Panc1 (cell line): ENCODE data around the gene ENTPD6.
"Not testable (repeated sequence)": the region's sequence is repeated elsewhere in the genome, so short reads cannot be mapped to it uniquely, and the experiment has no call there.

ENCODE experiments used
- CTCF ChIP-seq: fragments of 450-650 bp; IDR thresholded peaks from 2 replicates; pipeline ENCODE4 v1.5.1; 2017; ENCODE audit warnings: mild to moderate bottlenecking
- POLR2AphosphoS5 ChIP-seq: IDR thresholded peaks from 2 replicates; pipeline ENCODE4 v1.6.1; 2012; ENCODE audit warnings: mild to moderate bottlenecking, low read depth, low read length, moderate library complexity
- REST ChIP-seq, 2 experiments: IDR thresholded peaks; 2 replicates each; pipeline ENCODE4 v1.6.1; 2011 to 2012; ENCODE audit warnings: low read depth in 2 of 2, control low read depth in 1 of 2, low read length in 1 of 2, mild to moderate bottlenecking in 1 of 2, moderate library complexity in 1 of 2; ENCODE audit not compliant: insufficient read depth in 1 of 2
- SIN3A ChIP-seq: IDR thresholded peaks from 2 replicates; pipeline ENCODE4 v1.6.1; 2012; ENCODE audit warnings: low read depth, mild to moderate bottlenecking, low read length, moderate library complexity, borderline replicate concordance; ENCODE audit not compliant: insufficient read depth
- TCF7L2 ChIP-seq: IDR thresholded peaks from 2 replicates; pipeline ENCODE4 v1.6.1; 2011; ENCODE audit warnings: mild to moderate bottlenecking, low read depth, low read length, inconsistent platforms

- TF ChIP-seq CTCF; POLR2AphosphoS5; REST (IDR thresholded peaks at IDR 0.05; ENCODE audit: insufficient read depth in 1 of 2, low read depth in 2 of 2, low read length in 1 of 2); TCF7L2; SIN3A: not testable (repeated sequence)
Observed at GRCh38 chr20:25260770-25261437, 65.4 kb downstream of the ENTPD6 start.
